Hindlimb muscle (tissue), 1 donor: ENCODE data around the gene MBNL2. TPM values are rescaled to one million over a fixed set of nuclear protein-coding genes. Genes with fewer than 3 reads are reported as not detected.
A peak's percentile ranks its signal among the peaks of the same experiment; 100 is the strongest.
"Not testable (repeated sequence)": the region's sequence is repeated elsewhere in the genome, so short reads cannot be mapped to it uniquely, and the experiment has no call there.

ENCODE experiments used
- DNase-seq: peaks from one replicate; pipeline ENCODE4 v3.0.0-alpha.2; 2013
- polyA plus RNA-seq: library from polyadenylated mRNA; unstranded; fragments of 120-200 nt; gene quantifications from one replicate; pipeline ENCODE4 v1.2.1, GENCODE V29; 2013; ENCODE audit not compliant: insufficient read length

The MBNL2 gene
- polyA plus RNA-seq = 26.7 TPM

- DNase-seq = peak; percentile 92
Observed at GRCh38 chr13:97221989-97222700, at the start of gene MBNL2. Gene MBNL2, plus strand, starts transcription at chr13:97222333. Its CDS starts 53,903 bp downstream, at chr13:97276236.

DNA sequence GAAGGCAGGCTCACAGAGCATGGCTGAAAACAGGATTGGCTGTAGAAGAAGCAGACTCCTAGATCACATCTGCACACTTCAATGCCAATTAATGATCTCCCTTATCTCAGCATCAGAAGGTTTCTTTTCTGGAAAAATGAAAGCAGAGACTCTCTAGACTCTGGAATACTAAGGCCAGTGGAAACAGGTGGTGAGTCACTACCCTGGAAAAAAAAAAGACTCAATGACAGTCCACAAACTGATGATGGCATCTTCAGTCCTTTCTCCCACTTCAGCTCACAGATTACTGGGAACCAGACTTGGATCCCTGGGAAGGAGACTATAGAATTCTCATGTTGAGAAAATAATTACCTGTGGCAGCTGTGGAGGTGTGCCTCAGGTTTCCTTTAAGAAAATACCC, 47.5 kb upstream of the MBNL2 start:
- DNase-seq = no peak

DNA sequence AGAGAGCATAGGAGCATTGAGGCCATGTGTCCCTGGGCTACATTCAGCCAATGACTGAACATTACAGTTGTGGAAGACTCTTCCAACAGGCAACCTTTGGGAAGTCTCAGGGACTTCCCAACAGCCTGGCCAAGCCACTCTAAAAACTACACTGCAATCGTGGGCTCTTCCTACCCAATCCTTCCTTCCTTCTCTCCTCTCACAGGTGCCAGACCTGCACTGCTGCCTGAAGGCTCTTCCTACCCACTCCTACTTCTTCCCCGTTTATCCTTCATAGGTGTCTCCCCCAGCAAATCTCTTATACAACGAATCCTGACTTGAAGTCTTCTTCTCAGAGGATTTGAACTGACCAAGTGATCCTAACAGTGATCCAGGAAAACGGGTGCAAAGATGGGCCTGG, 47.1 kb upstream of the MBNL2 start:
- DNase-seq = no peak

- no peak for DNase-seq
Observed at GRCh38 chr13:97179501-97179900, 42.6 kb upstream of the MBNL2 start.

GRCh38 chr13:97182111-97182890, 39.8 kb upstream of the MBNL2 start:
- DNase-seq = no peak

GRCh38 chr13:97185291-97185690, 36.8 kb upstream of the MBNL2 start:
- DNase-seq = no peak

- DNase-seq = no peak
Observed at GRCh38 chr13:97185751-97186150, 36.4 kb upstream of the MBNL2 start.

GRCh38 chr13:97188207-97188606, 33.9 kb upstream of the MBNL2 start:
- DNase-seq = no peak

- no peak for DNase-seq
Observed at GRCh38 chr13:97189928-97190327, 32.2 kb upstream of the MBNL2 start.

GRCh38 chr13:97191142-97191541, 31.0 kb upstream of the MBNL2 start:
- DNase-seq = no peak

GRCh38 chr13:97191615-97192014, 30.5 kb upstream of the MBNL2 start:
- no peak for DNase-seq

- no peak for DNase-seq
Observed at GRCh38 chr13:97192166-97192565, 30.0 kb upstream of the MBNL2 start.

DNA sequence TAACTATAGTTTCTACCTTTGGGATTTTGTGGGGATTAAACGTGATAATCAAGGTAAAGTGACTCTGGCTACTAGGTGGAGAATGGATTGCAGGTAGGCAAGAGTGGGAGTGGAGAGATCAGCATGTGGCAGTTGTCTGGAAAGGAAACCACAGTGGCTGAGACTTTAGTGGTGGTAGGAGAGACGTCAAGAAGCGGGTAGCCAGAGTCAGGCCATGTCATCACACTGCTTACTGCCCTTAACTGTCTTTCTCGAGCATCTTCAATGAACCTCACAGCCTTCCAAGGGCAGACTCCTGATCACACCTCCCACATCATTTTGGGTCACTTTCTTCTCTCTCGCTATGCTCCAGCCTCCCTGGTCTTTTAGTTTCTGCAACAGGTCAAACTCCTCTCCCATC, 28.6 kb upstream of the MBNL2 start:
- no peak for DNase-seq

- DNase-seq = no peak
Observed at GRCh38 chr13:97194479-97194878, 27.7 kb upstream of the MBNL2 start.

DNA sequence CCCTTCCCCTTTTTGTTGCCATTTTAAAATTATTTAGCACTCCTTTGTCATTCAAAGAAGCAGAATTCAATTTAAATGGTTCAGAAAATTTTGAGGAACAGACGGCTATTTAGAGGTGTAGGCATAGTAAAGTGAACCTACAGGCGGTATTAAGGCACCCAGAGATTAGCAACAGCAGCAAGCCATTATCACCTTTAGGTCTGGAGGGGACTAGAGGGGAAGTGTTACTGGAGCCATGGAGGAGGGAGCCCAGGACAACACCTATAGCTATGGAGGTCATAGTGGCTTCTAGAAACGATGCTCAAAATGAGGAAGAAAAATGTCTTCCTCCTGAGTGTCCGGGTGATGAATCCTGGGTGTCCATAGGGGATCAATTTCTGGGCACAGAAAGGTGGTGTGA, 25.8 kb upstream of the MBNL2 start:
- DNase-seq = no peak

GRCh38 chr13:97198753-97199152, 23.4 kb upstream of the MBNL2 start:
- no peak for DNase-seq

DNA sequence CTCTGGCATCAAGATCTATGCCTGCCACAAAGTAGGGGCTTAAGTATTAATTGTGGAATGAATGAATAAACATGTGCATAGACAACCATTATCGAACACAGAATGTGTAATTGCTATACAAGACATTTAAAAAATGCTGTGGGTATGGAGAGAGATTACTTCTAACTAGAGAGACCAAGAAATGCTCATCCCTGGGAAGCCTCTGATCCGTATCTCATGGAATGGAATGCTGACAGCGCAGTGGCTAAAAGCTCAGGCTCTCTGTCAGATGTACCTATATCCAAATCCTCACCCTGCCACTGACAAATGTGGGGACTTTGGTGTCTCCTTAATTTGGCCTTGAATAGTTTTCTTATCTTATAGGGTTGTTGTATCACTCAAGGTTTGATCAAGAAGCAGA, 22.7 kb upstream of the MBNL2 start:
- DNase-seq = no peak

DNA sequence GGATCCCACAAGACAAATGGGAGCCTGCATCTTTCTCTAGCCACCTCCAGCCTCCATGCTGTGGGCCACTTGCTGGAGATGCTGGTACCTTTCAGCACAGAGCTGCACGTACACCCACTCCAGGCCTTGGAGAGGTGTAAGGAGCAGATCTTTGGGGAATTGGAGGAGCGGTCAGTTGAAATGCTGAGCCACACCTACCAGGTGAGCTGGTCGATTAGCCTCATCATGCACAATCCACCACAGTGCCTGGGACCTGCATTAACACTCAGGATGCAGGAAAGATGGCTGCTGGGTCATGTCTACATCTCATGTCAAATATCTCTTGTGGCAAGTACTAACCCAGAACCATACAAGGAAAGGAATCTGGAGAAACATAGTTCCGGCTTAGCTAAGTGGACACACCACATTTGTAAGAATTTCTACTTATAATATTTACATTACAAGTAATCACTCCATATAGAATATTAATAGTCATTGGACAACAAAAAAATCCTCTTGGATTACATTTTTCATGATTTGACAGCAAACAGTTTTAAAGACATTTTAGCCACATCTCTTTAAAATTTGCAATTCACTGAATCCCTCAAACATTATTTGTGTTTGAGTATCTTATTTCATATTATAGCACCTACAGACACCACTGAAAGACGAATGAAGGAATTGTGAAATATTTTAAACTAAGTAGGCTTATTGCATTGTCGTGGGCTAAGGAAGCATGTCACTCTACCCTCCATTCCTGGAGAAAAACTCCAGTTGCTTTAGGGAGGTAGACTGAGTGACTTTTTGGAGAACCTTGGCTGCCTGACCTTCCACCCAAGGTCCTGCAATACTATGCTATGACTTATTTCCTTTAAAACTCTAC, 21.8 kb upstream of the MBNL2 start:
- no peak for DNase-seq

GRCh38 chr13:97202761-97203160, 19.4 kb upstream of the MBNL2 start:
- DNase-seq = no peak

GRCh38 chr13:97205465-97205864, 16.7 kb upstream of the MBNL2 start:
- DNase-seq = no peak

- no peak for DNase-seq
Observed at GRCh38 chr13:97205982-97206381, 16.2 kb upstream of the MBNL2 start.

DNA sequence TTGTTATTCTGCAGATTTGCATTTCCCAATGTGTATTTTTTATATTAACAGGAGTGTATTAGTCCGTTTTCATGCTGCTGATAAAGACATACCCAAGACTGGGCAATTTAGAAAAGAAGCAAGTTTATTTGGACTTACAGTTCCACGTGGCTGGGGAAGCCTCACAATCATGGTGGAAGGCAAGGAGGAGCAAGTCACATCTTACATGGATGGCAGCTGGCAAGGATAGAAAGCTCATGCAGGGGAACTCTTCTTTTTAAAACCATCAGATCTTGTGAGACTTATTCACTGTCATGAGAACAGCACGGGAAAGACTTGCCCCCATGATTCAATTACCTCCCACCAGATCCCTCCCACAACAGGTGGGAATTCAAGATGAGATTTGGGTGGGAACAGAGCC, 14.9 kb upstream of the MBNL2 start:
- DNase-seq = not testable (repeated sequence)

- DNase-seq = no peak
Observed at GRCh38 chr13:97211300-97211699, 10.8 kb upstream of the MBNL2 start.
